HG03432 (cell line): Measurements from ENCODE around the gene F8.
"Not testable (repeated sequence)": the region's sequence is repeated elsewhere in the genome, so short reads cannot be mapped to it uniquely, and the experiment has no call there.

Experiments used
- ATAC-seq: cut with Tn5 transposase; IDR thresholded peaks from one replicate; pipeline ENCODE4 v1.9.1; 2021; ENCODE audit warnings: mild to moderate bottlenecking, moderate library complexity; ENCODE audit not compliant: unreplicated experiment

F8 gene

DNA sequence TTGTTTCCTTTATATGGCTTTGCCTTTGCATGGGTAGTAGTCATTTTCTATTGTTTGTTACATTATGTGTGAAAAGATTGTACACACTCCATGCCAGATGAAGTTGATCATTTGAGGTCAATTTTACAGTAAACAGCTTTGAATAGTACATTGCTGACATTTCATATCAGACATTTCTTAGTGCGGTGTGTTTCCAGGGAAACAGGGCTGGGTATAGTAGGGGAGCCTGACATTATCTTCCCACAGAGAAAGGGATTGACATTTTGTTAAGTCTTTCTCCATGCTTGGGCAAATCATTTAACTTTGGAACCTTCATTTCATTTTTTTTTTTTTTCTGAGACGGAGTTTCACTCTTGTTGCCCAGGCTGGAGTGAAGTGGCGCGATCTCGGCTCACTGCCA is 9.1 kb upstream of the F8 start:
- no peak for ATAC-seq

DNA sequence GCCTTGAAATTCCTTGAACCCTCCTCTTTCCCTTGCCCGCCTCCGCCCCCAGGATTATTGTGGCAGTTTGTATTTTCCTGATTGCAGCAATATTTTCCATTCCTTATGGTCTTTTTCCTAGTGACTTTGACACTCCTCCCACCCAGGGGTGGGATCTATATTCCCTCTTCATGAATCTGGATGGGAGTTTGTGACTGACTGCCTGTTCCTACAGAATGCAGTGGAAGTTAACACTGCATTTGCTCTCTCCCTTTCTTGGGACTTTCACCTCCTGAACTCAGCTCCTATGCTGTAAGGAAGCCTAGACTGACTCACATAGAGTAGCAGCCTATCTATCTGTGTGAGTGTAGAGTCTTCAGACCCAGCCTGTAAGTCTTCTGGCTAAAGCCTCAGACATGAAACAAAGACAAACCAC is 6.4 kb upstream of the F8 start:
- ATAC-seq: no peak

DNA sequence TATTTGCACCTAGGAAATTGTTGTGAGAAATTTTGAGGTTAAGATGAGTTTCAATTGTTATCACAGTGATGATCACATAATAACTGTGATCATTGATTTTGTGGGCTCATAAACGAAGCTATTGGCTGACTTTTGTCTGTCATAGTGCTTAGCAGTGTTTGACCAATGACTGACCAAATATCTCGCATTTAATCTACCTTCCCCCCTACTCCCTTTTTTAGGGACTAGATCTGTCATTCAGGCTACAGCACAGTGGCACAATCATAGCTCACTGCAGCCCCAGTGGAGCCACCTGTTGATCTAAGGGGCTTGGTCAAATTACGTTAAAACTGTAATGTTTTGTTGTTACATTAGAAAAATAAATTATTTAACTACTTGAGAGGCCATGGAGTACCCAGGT is 5.6 kb upstream of the F8 start:
- ATAC-seq: no peak

DNA sequence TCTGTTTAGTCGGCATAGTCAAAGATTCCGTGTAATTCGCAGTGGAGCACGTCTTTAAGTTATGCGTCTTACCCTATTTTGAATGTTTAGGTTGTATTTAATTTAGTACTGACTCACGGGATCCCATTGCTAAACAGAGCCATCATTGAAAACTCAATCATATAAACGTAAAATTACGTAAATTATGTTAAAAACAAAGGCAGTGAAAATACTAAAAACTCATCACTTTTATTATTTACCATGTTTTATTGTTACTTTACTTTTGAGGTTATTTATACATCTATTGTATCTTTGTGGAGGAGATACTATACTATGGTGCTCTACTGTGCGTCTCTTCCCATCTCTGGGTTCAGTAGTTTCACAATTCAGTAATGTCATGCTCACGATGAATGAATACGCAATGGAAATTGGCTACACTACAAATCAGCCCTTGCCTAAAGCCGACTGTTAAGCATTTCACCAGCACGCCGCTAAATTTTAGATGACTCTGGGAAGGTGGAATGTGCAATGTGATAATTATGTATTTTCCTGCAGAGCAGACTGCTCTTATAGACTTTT is 5.1 kb upstream of the F8 start:
- no peak for ATAC-seq

DNA sequence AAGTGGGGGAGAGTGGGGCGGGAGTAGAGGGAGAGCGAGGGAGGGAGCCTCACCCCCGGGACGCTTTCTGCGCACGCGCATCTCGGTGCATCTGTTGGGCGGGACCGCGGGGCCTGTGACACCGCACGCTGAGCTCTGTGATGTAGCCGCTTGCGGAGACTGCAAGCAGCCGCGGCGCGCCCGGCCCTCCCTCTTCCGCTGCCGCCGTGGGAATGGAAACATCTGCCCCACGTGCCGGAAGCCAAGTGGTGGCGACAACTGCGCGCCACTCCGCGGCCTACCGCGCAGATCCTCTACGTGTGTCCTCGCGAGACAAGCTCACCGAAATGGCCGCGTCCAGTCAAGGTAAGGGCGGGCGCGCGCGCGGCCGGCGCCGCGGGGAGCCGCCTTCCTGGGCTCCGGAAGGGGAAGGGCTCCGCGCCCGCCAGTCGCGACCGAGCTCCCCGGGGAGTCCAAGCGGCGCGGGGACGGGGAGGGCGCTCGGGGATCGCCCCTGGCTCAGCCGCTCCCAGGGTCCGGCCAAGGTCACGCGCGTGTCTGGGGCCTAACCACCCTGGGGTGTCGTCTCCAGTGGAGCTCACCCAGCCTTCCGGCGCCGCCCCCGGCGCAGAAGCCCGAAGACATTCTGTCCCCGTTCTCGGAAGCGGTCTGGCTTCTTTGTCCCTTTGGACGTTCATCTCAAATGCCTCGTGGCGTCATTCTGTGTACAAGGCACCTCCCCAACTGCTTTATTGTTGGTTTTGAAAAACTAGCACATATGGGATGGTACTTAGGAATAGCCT is 4.4 kb upstream of the F8 start, which contains the start of gene FUNDC2:
Gene FUNDC2, plus strand, starts transcription at position 118 of the 782 bp plus-strand sequence. Its CDS starts 95 bp downstream, at position 213.
- ATAC-seq: peak; percentile 93

DNA sequence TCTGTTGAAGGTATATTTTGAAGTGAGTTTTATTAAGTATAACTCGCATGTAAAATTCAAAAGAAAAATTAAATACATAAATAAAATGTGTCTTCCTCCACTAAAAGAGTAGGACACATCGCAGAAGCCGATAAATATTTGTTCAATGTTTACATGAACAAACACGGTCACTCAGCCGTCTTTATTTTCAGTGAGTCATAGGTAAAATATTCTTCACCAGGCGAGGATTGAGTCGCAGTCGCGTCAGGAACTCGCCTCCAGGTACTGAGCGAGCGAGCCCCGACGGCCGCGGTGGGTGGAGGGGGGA is 3.9 kb upstream of the F8 start:
- ATAC-seq: no peak

DNA sequence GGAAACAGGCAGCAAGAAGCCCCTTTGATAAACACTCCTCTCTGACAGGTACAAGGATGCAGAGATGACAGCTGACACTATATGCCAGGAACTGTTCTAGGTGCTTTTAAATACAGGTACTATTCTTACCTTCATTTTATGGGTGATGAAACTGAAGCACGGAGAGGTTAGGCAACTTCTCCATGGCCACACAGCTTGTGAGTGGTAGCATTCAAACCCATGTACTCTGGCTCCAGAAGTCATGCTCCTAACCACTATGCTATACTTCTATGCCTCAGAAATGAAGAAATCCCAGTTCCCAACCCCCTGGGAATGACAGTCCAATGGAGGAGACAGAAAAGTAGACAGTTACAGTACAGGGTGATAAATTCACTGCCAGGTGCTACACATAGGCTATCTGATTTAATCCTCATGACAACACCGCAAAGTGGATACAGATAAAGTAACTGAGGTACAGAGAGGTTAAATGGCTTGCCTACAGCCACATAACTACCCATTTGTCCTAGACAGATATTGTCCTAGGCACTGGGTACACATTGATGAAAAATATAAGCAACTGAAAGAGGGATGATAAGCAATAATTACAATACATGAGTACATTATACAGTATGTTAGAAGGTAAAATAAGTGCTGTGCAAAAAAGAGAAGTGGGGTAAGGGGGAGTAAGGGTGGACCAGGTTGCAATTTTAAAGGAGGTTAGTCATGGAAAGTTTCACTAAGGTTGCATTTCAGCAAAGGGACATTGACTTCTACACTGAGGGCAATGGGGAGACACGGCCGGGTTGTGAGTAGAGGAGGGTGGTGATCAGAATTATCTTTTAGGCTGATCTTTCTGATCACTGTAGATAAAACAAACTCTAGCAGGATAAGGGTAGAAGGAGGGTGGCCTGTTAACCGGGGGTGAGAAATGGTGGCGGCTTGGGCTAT is 1.6 kb upstream of the F8 start:
- no peak for ATAC-seq

DNA sequence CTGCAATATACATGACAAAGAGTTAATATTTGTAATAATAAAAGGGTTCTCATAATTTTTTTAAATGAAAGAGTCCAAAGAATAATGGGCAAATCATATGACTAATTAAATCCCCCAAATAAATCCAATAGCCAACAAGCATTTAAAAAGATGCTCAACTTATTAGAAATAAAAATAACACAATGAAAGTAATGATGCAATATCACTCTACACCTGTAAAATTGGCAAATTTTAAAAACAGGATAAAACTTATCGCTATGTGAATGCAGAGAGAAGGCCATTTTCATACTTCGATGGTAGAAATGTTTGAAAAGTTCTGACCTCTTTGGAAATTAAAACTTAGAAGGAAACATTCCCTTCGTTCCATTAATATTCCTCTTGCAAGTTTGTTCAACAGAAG is 1.9 kb downstream of the F8 start:
- no peak for ATAC-seq

DNA sequence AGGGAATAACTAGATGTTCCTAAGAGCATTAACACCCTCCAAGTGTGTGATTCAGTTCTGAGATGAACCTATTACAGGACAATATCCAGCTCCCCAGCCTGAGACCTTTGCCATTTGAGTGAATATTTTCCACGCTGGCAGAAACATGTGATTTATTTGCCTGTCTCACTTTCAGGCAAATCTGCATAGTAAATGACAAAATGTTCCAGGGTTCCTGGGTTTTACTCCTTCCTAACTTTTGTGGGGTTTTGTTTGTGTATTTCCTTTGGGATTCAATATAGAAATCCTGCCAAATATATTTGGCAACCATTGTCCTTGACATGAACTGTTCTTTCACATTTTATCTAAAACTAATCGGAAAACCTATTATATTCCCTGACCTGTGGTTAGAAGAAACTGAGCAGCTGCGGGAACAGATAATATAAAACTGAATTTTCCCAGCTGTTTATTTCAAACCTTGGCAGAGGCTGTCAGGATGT is 12.5 kb downstream of the F8 start:
- no peak for ATAC-seq

DNA sequence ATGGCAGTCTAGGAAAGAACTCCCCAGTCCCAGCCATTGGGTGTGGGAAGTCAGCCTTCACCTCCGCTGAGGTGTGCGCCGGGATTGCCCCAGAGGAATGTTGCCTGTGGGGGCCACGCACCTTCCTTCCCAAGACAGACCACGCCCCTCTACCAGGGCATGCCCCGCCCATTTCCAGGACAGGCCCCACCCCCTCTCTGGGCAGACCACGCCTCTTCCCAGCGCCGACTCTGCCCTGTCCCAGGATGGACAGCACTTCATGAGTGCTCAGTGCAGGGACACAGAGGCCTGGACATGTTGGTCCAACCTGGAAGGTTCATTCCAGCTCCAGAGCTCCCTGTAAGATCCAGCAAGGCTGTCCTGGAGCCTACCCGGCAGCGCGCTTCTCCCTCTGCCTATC is 13.9 kb downstream of the F8 start:
- not testable (repeated sequence) for ATAC-seq

DNA sequence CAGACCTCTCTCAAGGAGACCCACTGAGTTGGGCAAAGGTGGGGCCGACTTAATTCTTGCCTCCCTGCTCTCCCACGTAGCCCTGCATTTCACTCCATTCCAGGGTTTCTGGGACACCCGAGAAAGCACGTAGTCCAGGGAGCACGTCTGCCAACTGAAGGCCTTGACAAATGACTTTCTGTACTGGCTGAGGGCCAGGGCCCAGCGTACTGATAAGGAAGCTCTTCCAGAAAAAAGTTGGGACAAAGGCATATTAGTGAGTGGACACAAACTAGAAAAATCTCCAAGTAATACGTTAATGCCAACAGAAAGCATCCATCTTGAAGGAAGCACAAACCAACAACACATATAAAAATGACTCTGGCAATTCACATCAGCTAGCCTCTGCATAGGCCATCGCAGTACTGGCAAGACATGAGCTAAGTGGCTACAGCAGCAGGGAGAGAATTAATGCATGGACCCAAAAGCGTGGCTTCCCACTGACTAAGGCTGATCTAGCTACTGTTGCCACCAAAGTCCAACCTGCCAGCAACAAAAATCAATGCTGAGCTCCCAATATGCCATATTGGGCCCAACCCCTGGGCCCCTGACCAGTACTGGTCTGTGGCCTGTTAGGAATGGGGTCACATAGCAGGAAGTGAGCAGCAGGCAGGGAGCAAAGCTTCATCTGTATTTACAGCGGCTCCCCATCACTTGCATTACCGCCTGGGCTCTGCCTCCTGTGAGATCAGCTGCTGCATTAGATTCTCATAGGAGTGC is 15.4 kb downstream of the F8 start:
- not testable (repeated sequence) for ATAC-seq

DNA sequence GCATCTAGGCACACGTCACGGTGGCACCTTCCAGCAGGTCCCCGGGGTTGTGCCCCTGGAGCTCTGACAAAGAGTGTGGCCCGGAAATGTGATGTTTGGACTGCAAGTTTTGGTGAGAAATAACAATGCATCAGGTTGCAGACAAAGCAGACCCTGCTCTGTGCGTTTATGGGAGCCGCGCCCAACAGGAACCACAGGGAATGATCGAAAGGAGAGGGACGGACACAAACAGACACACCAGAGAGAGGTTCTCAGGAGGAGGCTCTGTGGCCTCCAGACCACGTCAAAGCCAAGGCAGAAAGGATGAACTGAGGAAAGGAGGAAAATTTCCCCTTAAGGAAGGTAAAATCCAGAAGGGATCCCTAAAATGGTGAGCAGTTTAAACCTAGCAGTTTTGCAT is 16.1 kb downstream of the F8 start:
- ATAC-seq: not testable (repeated sequence)

DNA sequence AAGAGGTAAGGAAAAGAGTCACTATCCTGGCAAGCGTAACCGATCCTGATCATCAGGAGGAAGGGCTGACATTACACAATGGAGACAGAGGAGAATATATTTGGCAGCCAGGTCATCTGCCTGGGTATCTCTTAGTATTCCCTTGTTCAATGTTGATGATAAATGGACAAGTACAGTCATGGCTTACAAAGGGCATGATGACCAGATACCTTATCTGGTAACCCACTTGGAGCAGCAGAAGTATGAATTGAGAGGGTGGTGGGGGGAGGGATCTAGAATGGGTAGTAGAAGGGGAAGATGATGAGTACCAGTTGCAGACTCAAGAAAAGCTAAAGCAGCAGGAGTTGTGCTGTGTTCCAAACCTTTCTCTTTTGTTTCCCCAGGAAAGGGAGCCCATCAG is 17.3 kb downstream of the F8 start:
- no peak for ATAC-seq

DNA sequence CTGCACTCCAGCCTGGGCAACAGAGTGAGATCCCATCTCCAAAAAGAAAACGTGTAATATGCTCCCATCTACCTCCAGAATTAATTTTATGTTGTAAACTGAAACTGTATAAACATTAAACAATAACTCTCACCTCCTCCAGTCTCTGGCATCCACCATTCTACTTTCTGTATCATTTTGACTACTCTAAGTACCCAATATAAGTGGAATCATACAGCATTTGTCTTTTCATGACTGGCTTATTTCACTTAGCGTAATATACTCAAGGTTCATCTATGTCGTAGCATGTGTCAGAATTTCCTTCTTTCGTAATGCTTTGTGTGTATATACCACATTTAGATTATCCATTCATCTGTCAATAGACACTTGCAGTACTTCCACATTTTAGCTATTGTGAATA is 20.6 kb downstream of the F8 start:
- ATAC-seq: no peak

DNA sequence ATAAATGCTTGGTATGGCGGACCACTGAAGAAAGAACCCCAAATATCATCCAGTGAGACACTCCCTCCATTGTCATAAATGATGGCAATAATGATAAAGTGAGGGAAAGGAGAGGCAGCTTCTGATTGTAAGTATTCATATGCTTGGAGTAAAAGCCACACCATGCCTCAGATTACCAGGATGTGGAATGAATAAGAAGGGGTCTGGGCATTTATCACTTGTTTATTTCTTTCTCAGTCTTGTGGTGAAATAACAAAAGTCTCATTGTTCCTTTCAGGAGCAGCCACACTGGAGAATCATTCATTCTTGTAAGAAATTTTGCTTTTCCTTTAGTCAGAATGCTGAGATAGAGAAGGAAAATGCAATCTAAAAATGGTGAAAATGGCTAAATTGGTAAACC is 21.7 kb downstream of the F8 start:
- no peak for ATAC-seq

DNA sequence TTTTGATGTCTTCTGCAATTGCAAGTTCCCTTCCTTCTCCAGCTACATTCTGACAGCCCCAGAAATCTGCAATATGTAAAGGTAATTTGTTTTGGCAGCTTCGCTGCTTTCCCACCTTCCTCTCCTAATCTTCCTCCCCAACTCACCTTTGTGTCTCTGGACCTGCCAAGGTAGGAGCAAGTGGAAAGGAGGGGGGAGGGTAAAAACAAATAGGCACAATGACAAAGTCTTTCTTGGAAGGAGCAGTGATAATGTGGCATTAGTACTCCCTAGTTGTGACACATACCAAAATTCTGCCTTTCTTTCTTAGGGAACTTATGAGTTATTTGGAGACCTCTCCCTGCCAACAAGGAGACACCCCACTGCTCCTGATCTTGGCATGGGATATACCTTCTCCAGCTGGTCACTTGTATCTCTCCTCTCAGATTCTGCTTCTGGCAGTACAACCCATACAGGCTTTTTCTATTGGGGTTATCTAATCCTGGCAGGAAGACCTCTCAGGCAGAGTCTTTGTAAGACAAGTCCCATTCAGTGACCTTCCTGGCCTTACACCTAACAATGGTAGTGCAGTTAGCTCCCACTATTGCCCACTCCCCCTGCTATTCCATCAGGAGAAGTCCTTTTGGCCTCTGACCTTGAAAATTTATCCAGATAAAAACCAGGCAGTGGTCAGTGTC is 24.2 kb downstream of the F8 start:
- ATAC-seq: no peak

DNA sequence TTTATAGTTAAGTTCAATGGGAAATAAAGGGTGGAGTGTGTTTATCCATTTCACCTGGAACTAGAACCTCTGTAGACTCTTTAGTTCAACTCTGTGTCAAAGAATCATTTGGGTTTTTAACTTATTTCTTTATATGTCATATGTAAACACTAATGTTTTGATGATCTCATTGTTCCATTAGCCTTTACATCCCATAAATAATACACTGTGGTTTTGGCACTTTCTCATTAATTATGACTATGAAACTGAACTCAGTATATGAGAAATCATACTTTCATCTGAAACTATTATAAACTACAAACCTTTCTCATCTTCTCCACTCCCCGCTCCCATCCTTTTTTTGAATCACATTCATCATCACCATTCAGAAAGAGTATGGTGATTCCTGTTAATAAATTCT is 31.0 kb downstream of the F8 start:
- ATAC-seq: no peak

DNA sequence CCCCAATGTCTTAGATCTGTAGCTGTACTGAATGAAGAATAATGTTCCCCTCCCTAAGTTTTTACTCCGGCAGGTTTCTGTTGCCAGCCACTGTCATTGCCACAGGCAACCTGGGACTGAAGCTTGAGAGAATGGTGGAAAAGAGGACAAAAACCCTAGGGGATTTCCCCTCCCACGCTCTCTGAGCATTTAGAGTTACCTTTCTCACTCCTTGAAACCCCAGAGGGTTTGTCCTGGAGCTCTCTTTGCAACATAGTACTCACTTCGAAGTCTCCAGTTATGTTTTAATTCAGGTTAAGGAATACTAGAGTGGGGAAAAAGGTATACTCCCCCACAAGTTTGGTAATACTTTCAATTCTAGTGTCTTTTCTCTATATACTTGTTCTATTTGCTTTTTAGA is 31.5 kb downstream of the F8 start:
- peak; percentile 44 for ATAC-seq

DNA sequence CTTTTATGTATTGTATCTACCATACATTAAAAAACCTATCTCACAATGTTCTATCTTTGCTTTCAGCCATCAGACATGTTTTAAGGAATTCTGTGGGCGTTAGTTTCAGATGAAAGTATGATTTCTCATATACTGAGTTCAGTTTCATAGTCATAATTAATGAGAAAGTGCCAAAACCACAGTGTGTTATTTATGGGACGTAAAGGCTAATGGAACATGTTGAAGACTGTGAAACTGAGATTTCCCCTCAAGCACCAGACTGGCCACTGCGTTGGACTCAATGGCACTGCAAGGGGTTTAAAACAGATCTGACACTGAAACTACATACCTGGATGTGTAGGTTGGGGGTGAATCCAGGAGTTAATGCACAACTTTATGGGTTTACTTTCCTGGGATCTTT is 32.0 kb downstream of the F8 start:
- ATAC-seq: peak; percentile 67

DNA sequence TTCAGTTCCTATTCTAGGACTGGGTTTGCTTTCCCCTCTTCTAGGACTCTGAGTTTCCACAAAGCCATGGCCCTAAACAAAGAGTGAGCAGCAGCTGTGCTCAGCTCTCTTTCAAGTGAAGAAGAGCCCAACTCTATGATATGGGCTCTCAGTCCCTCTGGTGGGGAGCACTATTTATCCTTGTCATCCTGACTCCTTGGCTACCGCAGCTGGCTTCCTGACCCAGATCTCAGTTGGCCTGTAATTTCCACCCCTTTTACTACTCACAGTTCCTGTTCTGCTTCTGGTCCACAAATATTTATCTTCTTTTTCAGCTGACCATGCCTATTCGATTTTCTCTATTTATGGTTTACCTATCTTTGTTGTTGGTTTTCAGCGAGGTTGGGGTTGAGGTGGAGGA is 33.8 kb downstream of the F8 start:
- no peak for ATAC-seq
